Measurements from ENCODE around the gene DTX4. TPM values are rescaled to one million over a fixed set of nuclear protein-coding genes. Genes with fewer than 3 reads are reported as not detected.

Gene DTX4
- polyA plus RNA-seq, 1 of the 3 experiments (the other 2 are of a cell fraction), result 0.05 TPM

DNA sequence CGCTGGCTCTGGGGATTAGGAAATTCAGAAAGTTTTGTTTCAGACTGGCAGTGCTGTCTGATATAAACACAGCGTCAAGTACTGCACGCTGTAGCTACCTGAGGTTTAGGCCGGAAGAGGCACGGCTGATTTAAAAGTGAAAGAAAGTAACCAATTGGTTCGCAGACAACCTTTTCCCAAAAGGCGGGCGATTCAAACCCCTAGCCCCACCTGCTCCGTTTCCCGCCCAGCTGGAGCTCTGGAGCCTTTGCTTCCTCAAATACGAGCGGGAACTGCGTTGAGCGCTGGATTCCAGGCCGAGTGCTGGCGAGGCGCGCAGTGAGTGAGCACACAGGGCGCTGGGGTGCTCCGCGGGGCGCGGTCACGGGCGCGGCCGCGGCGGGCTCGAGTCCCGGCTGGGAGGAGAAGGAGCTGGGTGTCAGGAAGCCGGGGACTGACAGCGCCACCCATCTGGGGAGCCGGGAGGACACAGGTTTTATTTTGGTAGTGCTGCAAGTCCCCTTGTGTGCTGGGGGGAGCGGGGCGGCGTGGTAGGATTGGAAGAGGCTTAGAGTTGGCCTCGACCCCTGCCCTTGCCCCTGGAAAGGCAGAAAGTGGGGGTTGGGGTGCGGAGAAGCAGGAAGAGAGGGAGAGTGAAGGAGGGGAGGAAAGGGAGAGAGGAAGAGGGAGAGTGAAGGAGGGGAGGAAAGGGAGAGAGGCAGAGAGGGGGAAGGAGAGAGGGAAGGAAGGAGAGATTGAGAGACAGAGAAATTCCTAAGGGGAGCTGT lies 27.2 kb upstream of the DTX4 start:
- Histone ChIP-seq H3K36me3 (replicated peaks in 1 of 2; ENCODE audit: control insufficient read depth in 1 of 2, insufficient read depth in 2 of 2, low read length in 1 of 2) (peaks cover 0 to 4% of the 10 kb centered on the region in 2 experiments), H4K20me1 (ENCODE audit: insufficient read depth) (no peaks in the 10 kb centered on the region), H3K4me1 (ENCODE audit: control insufficient read depth in 1 of 2, insufficient read depth in 2 of 2, low read depth in 1 of 2, low read length in 1 of 2) (peaks cover 2 to 4% of the 10 kb centered on the region in 2 experiments; a peak in 2 of 4 replicates), H3F3A (replicated peaks; ENCODE audit: insufficient read depth) (peaks cover 20% of the 10 kb centered on the region), H2AFZ (ENCODE audit: low read depth) (peak overlapping the region; percentile 75), H3K27me3 (ENCODE audit: insufficient read depth) (no peaks in the 10 kb centered on the region), H3K27ac (ENCODE audit: low read depth in 2 of 2, low read length in 1 of 2) (peak overlapping the region in 1 of 2 experiments; percentile 71; a peak in 1 of 4 replicates), H3K4me2 (peak overlapping the region; percentile 71), H3K4me3 (ENCODE audit: low read depth in 2 of 2, low read length in 1 of 2) (peak overlapping the region; percentile 34 to 49; a peak in 3 of 4 replicates), H3K9me3 (no peaks in the 10 kb centered on the region), H3K79me2 (ENCODE audit: insufficient read depth) (no peaks in the 10 kb centered on the region; the same call in 1 of the 2 replicates), H3K9me2 (no peaks in the 10 kb centered on the region), H3K9ac (no peak overlapping the region)
- TF ChIP-seq SIN3A (IDR thresholded peaks at IDR 0.05; ENCODE audit: borderline replicate concordance, low read depth, low read length) (0 out of 2 replicates have a peak, but pooled peaks have one; percentile 44), MEF2A (IDR thresholded peaks at IDR 0.05; ENCODE audit: borderline replicate concordance, low read depth) (no peak), FOXJ3 (CRISPR knock-in tag; IDR thresholded peaks at IDR 0.05) (no peak), MXI1 (IDR thresholded peaks at IDR 0.05; ENCODE audit: low read depth, low read length) (no peak), TAF1 (IDR thresholded peaks at IDR 0.05; ENCODE audit: borderline replicate concordance, low read depth, low read length) (no peak), EP300 (IDR thresholded peaks at IDR 0.05; ENCODE audit: borderline replicate concordance in 1 of 2, low read depth in 1 of 2, low read length in 1 of 2) (no peak), EZH2phosphoT487 (IDR thresholded peaks at IDR 0.05; ENCODE audit: borderline replicate concordance, low read depth) (no peak), ELF1 (IDR thresholded peaks at IDR 0.05) (0 out of 2 replicates have a peak, but pooled peaks have one; percentile 22), FOXM1 (IDR thresholded peaks at IDR 0.05; ENCODE audit: low read depth) (no peak), YY1 (IDR thresholded peaks at IDR 0.05; ENCODE audit: low read depth) (no peak), FOSL2 (IDR thresholded peaks at IDR 0.05; ENCODE audit: borderline replicate concordance, low read depth) (no peak), RCOR1 (IDR thresholded peaks at IDR 0.05; ENCODE audit: low read length) (no peak)
- TF ChIP-seq, protein P1, sequence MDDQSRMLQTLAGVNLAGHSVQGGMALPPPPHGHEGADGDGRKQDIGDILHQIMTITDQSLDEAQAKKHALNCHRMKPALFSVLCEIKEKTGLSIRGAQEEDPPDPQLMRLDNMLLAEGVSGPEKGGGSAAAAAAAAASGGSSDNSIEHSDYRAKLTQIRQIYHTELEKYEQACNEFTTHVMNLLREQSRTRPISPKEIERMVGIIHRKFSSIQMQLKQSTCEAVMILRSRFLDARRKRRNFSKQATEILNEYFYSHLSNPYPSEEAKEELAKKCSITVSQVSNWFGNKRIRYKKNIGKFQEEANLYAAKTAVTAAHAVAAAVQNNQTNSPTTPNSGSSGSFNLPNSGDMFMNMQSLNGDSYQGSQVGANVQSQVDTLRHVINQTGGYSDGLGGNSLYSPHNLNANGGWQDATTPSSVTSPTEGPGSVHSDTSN (IDR thresholded peaks at IDR 0.05), result no peak
- TF ChIP-seq, protein P2, sequence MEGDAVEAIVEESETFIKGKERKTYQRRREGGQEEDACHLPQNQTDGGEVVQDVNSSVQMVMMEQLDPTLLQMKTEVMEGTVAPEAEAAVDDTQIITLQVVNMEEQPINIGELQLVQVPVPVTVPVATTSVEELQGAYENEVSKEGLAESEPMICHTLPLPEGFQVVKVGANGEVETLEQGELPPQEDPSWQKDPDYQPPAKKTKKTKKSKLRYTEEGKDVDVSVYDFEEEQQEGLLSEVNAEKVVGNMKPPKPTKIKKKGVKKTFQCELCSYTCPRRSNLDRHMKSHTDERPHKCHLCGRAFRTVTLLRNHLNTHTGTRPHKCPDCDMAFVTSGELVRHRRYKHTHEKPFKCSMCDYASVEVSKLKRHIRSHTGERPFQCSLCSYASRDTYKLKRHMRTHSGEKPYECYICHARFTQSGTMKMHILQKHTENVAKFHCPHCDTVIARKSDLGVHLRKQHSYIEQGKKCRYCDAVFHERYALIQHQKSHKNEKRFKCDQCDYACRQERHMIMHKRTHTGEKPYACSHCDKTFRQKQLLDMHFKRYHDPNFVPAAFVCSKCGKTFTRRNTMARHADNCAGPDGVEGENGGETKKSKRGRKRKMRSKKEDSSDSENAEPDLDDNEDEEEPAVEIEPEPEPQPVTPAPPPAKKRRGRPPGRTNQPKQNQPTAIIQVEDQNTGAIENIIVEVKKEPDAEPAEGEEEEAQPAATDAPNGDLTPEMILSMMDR (IDR thresholded peaks at IDR 0.05), result 0 out of 2 replicates have a peak, but pooled peaks have one; percentile 17
- TF ChIP-seq, protein P3, sequence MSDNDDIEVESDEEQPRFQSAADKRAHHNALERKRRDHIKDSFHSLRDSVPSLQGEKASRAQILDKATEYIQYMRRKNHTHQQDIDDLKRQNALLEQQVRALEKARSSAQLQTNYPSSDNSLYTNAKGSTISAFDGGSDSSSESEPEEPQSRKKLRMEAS (IDR thresholded peaks at IDR 0.05; ENCODE audit: low read depth), result peak; percentile 83
- POLR2A ChIA-PET, result no interaction called here
- 60% methylated on average over 17 of the region's 39 CpGs for WGBS (ENCODE audit: low lambda C conversion rate)
- peak; percentile 20 for DNase-seq
- CTCF ChIA-PET, result interaction anchor here (1.5 to 5.9 kb wide), 5 partner anchors 9 to 91 kb away, joined by 3 to 62 read pairs (median 10); partner anchors contain the start of gene DTX4
